Limb (tissue), 2 donors: Measurements from ENCODE around the gene DLGAP3.
"Not testable (repeated sequence)": the region's sequence is repeated elsewhere in the genome, so short reads cannot be mapped to it uniquely, and the experiment has no call there.

Experiments
- DNase-seq, 2 donors: peaks; one replicate each; pipeline ENCODE4 v3.0.0-alpha.2; 2016; ENCODE audit errors: extremely low spot score in 2 of 2

The DLGAP3 gene, protein sequence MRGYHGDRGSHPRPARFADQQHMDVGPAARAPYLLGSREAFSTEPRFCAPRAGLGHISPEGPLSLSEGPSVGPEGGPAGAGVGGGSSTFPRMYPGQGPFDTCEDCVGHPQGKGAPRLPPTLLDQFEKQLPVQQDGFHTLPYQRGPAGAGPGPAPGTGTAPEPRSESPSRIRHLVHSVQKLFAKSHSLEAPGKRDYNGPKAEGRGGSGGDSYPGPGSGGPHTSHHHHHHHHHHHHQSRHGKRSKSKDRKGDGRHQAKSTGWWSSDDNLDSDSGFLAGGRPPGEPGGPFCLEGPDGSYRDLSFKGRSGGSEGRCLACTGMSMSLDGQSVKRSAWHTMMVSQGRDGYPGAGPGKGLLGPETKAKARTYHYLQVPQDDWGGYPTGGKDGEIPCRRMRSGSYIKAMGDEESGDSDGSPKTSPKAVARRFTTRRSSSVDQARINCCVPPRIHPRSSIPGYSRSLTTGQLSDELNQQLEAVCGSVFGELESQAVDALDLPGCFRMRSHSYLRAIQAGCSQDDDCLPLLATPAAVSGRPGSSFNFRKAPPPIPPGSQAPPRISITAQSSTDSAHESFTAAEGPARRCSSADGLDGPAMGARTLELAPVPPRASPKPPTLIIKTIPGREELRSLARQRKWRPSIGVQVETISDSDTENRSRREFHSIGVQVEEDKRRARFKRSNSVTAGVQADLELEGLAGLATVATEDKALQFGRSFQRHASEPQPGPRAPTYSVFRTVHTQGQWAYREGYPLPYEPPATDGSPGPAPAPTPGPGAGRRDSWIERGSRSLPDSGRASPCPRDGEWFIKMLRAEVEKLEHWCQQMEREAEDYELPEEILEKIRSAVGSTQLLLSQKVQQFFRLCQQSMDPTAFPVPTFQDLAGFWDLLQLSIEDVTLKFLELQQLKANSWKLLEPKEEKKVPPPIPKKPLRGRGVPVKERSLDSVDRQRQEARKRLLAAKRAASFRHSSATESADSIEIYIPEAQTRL

DNA sequence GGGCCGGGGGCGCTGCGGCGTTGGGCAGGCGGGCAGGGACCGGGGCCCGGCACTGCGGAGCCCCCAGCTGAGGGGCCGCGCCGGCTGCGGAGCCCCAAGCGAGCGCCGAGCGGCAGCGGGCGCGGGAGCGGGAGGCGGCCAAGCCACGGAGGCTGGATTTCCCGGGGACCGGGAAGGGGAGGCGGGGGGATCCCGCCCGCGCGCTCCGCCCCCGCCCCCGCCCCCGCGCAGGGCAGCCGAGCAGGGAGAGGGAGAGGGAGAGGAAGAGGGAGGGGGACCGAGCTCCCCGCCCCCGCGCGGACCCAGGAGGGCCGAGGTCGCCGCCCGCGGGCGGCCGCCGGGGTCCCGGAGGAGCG lies at the start of gene DLGAP3:
Gene DLGAP3, minus strand, starts transcription at position 154 of the 356 bp plus-strand sequence. CDS start 24,267 bp downstream, outside the sequence.
- peak in 1 of 2 donors; percentile 74 for DNase-seq

DNA sequence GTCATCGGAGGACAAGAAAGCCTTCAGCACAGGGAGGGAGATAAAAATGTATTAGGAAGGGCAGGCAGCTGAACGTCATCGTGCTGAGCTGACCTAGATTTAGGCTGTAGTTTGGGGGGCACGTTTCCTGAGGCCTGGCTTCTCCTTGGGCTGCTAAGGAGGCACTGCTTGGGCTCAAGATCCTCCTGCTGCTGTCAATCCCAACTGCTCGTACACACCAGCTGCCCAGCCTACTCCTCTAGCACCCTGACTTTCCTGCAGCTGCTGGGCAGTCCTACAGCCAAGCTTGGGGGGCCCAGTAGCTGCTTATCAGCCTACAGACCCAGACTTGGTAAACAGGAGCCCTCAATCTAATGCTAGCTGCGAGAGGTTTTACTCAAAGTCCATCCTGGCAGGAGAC lies 49.5 kb upstream of the DLGAP3 start:
- peak in 1 of 2 donors; percentile 29 for DNase-seq

DNA sequence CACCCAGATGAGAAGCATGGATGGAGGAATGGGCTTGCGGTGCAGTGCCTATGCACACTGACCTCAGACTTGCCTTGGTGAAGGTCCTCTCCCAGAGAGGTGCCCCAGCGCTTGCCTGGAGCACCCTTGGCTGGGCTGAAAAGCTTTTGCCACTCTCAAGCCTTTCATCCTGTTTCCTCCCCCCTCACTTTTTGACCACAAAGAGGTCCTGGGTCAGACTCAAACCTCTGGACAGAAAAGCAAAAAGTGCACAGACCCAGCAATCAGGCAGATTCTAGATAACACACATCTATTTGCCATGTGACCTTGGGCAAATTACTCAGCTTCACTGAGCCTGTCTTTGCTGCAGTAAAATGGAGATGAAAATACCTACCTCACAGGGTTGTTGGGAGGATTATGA lies 48.4 kb upstream of the DLGAP3 start:
- no peak for DNase-seq

DNA sequence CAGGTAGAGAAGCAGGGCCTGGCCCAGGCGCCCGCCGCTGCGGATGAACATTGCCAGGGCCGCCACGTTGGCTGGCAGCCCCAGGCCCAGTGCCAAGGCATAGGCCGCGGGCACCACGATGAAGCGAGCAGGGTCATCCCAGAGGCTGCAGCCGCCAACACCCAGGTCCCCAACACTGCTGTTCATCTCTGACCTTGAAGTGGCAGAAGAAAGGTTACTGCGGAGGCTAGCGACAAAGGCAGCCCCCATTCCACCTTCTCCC lies 47.7 kb upstream of the DLGAP3 start:
- no peak for DNase-seq

DNA sequence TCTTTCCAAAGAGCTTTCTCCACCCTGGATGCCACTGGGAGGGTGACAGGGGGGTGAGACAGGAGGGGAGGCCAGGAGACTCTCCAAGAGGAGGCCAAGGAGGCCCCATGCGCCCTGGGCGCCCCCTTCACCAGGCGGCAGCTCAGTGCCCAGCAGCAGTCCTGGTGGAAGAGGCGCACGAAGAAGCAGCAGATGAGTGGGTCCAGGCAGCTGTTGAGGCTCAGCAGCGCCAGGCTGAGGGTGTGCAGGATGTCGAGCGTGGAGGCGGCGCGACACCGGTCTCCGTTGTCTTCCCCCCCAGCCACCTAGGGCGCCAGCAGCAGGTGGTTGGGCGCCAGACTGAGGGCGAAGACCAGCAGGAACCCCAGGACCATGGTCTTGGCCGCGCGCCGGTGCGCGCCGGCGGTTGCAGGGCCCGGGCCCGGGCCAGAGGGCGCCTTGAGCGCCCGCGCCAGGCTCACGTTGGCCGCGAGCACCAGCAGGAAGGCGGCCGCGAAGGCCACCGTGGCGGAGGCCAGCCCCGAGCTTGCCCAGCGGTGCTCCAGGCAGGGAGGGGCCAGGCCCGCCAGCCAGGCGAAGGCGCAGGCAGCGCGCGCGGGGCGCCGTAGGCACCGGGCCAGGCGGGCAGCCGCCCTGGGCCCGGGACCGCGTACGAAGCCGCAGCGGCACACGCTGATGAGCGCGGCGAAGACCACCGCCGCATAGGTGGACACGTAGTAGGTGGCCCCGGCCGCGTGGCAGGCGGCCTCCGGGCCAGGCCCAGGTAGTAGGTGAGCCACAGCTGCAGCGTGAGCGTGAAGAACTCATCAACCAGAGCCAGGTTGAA lies 47.1 kb upstream of the DLGAP3 start:
- DNase-seq, result no peak

DNA sequence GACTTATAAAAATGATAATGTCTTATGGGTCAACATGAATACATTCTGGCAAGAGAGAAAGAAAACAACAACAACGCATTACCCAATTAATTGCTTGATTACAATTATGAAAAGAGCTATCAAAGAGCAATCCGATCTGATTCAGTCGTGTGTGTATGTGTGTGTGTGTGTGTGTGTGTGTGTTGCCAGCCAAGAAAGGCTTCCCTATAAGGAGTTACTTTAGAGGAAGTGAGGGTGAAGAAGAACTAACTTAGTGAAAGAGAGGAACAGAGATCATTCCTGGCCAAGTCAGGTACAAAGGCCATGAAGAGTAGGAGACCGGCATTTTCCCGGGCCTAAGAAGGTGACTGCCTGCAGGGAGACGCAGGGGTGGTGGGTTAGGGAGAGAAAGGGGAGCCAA lies 46.3 kb upstream of the DLGAP3 start:
- no peak for DNase-seq

DNA sequence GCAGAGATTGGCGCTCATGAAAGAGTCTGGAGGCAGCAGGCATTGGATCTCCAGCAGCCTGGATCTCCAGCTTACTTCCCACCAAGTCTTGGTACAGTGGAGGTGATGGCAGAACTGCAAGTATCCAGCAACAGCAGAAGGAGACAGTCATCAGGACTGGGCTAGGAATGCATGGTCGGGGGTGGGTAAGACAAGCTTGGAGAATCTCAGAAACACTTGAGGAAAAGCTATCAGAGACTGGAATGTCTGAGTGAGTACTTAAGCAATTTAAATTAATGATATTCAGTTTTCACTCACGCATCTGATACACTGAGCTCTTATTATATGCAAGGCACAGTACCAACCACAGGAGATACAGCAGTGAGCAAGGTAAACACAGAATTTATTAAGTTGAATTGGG lies 45.9 kb upstream of the DLGAP3 start:
- no peak for DNase-seq

DNA sequence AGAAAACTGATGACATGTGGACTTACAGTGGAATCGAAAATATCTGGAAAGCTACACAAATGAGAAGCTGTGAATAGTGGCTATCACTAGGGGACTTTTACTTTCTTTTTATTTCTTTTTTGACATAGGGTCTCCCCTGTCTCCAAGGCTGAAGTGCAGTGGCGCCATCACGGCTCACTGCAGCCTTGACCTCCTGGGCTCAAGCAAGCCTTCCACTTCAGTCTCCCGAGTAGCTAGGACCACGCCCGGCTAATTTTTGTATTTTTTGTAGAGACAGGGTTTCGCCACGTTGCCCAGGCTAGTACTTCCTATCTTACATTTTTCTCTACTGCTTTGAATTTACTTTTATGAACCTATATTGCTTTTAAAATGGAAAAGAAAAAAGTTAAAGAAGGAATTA lies 45.2 kb upstream of the DLGAP3 start:
- no peak for DNase-seq

DNA sequence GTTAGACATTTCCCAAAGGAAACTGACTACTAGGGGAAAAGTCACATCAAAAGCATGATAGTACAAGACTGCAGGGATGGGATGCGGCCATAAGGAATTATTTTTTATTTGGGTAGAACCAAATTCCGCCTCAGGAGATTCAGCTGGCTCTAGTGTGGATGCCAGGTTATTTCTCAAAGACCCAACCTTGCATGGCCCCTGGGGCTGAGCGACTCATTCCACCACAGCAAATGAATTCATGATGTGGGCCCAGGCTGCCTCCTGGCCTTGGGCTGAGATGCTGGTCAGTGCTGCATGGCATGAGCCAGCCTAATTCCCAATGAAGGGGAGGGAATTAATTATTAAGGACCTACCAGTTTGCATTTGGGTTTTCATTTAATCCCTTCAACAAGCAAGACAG lies 43.9 kb upstream of the DLGAP3 start:
- no peak for DNase-seq

DNA sequence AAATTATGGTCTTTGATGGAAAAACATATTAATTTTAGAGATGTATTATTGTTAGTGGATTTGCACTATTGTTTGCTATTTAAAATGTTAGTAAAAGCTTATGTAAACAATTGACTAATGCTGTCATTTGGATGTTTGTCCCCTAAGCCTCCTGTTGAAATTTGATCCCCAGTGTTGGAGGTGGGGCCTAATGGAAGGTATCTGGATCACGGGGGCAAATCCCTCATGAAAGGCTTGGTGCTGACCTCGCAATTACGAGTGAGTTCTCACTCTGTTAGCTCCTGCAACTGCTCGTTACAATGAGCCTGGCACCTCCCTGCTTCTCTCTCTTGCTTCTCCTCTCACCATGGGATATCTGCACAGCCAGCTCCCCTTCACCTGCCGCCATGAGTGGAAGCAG lies 41.4 kb upstream of the DLGAP3 start:
- no peak for DNase-seq

DNA sequence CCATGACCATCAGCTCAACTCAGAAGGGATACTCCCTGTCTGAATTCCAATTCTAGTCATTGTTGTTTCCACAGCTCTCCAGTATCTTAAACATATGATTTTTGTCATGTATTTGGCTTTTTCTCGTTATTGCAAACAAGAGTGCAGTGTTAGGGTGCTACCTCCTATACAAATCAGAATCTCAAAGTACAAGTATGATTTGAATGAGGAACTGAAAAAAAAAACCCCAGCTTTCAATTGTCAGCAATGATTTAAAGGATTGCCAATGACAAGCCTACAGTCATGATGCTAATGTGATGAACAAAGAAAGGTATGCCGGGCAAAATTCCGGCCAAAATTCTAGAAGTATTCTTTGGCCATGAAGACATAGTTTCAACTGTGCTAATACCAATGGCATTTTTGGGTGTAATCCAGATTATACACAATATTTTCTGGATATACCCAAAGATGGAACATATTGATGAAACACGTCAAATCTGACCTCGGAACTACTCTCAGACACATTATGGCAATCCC lies 40.8 kb upstream of the DLGAP3 start:
- no peak for DNase-seq

DNA sequence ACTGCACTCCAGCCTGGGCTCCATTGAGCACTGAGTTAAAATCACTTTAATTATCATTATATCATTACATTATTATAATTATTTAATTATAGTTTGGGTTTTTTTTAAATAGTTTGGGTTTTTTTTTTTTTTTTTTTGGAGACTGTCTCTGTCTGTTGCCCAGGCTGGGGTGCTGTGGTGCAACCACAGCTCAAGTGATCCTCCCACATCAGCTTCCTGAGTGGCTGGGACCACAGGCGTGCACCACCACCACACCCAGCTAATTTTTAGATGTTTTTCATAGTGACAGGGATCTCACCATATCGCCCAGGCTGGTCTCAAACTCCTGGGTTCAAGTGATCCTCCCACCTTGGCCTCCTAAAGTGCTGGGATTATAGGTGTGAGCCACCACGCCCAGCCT lies 38.8 kb upstream of the DLGAP3 start:
- DNase-seq, result not testable (repeated sequence)

DNA sequence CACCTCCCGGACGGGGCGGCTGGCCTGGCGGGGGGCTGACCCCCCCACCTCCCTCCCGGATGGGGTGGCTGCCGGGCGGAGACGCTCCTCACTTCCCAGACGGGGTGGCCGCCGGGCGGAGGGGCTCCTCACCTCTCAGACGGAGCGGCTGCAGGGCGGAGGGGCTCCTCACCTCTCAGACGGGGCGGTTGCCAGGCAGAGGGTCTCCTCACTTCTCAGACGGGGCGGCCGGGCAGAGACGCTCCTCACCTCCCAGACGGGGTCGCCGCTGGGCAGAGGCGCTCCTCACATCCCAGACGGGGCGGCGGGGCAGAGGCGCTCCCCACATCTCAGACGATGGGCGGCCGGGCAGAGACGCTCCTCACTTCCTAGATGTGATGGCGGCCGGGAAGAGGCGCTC lies 38.2 kb upstream of the DLGAP3 start:
- DNase-seq, result not testable (repeated sequence)

DNA sequence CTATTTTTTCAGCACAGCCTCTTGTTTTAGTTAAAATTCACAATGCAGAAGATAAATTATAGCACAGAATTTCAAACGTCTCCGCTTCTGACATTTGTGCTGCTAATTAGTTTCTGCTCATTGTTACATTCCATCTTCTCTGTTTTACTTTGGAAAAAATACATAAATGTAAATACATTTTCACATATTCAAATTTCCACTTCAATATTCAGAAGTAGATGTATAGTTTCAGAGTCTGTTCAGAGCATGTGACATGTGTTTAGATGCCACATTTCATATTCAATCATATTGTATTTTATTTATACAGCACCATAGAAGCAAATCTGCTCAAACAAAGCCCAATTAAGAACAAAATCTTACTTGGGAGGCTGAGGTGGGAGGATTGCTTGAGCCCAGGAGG lies 36.1 kb upstream of the DLGAP3 start:
- DNase-seq, result no peak

DNA sequence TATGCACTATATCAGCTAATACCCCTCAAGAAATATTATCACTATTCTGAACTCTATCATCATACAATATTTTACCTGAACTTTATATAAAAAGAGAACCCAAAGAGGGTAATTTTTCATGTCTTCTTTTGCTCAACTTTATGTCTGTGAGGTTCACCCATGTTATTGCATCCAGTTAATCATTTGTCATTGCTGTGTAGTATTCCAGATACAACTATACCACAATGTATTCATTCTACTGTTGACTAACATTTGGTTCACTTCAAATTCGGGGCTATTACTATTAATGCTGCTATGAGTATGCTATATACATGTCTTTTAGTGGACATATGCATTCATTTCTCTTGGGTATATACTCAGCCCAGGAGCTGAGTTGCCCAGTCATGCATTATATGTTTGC lies 21.0 kb upstream of the DLGAP3 start:
- no peak for DNase-seq

DNA sequence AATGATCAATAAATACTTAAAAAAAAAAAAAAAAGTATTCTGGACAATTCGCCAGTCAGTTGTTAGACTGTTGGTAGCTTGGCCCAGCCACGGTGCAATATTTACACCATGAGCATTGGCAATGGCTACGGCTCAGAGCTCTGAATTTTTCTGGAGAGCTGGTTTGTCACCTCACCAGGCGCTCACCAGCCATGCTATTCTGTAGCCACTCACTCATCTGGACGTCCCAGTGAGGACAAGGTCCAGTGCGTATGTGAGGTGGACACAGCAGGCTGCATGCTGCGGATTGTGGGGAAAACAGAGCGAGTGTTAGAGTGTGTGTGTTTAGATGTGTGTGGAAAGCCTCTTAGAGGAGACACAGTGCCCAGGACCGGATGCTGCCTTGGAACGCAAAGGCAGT lies 19.3 kb upstream of the DLGAP3 start:
- DNase-seq, result not testable (repeated sequence)

DNA sequence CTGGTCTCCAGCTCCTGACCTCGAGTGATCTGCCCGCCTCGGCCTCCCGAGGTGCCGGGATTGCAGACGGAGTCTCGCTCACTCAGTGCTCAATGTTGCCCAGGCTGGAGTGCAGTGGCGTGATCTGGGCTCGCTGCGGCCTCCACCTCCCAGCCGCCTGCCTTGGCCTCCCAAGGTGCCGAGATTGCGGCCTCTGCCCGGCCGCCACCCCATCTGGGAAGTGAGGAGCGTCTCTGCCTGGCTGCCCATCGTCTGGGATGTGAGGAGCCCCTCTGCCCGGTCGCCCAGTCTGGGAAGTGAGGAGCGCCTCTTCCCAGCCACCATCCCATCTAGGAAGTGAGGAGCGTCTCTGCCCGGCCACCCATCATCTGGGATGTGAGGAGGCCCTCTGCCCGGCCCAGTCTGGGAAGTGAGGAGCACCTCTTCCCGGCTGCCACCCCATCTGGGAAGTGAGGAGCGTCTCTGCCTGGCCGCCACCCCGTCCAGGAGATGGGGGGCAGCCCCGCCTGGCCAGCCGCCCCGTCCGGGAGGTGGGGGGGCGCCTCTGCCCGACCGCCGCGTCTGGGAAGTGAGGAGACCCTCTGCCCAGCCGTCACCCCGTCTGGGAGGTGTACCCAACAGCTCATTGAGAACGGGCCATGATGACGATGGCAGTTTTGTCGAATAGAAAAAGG lies 18.3 kb upstream of the DLGAP3 start:
- not testable (repeated sequence) for DNase-seq

DNA sequence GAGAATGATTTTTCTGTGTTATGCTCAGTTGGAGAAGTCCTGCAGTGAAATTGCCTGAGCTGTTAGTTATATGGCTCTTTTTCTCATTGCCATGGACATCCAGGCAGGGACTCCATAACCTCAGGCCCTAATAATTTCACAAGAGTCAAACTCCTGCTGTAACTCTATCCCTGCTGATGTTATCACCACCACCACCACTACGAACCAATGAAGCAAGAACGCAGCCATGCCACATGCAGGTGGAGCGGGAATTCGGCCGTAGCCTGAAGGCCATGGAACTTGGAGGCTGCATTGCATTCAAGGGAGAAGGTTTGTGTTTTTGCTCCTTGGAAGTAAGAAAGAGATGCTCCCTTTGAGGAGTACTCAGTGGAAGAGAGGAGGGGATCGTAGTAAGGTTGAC lies 16.8 kb upstream of the DLGAP3 start:
- DNase-seq, result no peak

DNA sequence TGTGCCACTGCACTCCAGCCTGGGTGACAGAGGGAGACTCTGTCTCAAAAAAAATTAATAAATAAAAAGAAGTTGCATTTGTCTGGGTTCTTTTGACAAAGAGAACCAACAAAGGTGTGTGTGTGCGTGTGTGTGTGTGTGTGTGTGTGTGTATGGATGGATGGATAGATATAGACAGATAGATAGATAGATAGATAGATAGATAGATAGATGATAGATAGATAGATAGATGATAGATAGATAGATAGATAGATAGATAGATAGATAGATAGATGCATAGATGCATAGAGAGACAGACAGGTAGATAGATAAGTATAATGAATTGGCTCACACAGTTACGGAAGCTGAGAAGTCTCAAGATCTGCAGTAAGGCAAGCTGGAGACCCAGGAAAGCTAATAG lies 12.3 kb upstream of the DLGAP3 start:
- not testable (repeated sequence) for DNase-seq

DNA sequence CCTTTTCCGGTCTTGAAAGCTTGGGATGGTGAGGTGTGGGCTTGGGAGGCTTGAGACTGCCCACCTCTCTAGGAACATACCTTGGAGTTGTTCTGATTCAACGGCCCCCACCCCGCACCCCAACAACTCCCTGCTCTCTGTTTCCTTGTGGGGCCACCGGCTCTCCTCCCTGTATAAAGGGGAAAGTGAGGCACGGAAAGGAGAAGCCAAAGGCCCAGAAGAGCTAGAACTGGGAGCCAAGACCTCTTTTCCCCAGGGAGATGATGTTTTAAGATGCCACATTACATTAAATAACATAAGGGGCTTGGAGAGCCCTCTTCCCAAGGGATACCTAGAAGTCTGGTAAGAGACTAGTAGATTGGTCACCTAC lies 1.2 kb upstream of the DLGAP3 start:
- DNase-seq, result no peak
